HG03354 (cell line): ENCODE measurements around the gene ACTL9.

Source experiments
- ATAC-seq: cut with Tn5 transposase; IDR thresholded peaks from one replicate; pipeline ENCODE4 v1.9.1; 2021; ENCODE audit warnings: mild to moderate bottlenecking; ENCODE audit not compliant: unreplicated experiment, poor library complexity, severe bottlenecking

ACTL9 gene

DNA sequence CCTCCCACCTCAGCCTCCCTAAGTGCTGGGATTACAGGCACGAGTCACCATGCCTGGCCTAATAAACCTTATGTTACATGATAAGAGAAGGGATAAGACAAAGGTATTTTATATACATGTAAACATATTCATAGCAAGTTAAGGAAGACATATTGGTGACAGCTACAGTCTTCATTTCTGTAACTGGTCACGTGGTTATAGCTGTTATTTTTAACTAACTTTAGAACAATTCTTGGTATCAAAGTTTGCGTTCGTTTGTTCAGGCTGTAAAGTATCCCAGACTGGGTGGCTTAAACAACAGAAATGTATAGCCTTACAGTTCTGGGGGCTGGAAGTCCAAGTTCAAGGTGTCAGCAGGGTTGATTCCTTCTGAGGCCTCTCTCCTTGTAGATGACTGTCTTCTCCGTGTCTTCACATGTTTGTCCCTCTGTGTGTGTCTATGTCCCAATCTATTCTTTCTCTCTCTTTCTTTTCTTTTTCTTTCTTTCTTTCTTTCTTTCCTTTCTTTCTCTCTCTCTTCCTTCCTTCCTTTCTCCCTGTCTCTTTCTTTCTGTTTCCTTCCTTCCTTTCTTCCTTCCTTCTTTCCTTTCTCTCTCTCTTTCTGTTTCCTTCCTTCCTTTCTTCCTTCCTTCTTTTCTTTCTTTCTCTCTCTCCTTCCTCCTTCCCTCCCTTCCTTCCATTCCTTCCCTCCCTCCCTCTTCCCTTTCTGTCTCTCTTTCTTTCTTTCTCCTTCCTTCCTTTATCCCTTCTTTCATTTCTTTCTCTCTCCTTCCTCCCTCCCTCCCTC is 7.6 kb downstream of the ACTL9 start:
- no peak for ATAC-seq

GRCh38 chr19:8688930-8689329 is 9.7 kb downstream of the ACTL9 start:
- ATAC-seq: no peak

DNA sequence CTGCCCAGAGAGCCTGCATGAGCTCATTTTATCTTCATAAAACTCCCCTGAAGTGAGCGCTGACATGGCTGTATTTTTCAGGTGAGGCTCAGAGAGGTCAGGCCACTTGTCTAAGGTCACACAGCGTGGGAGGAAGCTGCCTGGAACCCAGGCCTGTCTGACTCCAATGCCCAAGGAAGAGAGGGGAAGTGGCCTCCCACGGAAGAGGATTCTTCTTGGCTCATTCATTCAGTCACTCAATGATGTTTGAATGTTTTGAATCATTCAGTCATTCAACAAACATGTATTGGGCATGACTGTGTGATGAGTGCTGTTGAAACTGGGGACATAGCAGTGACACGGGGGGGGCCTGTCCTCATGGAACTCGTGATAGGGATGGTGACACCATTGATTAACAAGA is 12.0 kb downstream of the ACTL9 start:
- no peak for ATAC-seq

DNA sequence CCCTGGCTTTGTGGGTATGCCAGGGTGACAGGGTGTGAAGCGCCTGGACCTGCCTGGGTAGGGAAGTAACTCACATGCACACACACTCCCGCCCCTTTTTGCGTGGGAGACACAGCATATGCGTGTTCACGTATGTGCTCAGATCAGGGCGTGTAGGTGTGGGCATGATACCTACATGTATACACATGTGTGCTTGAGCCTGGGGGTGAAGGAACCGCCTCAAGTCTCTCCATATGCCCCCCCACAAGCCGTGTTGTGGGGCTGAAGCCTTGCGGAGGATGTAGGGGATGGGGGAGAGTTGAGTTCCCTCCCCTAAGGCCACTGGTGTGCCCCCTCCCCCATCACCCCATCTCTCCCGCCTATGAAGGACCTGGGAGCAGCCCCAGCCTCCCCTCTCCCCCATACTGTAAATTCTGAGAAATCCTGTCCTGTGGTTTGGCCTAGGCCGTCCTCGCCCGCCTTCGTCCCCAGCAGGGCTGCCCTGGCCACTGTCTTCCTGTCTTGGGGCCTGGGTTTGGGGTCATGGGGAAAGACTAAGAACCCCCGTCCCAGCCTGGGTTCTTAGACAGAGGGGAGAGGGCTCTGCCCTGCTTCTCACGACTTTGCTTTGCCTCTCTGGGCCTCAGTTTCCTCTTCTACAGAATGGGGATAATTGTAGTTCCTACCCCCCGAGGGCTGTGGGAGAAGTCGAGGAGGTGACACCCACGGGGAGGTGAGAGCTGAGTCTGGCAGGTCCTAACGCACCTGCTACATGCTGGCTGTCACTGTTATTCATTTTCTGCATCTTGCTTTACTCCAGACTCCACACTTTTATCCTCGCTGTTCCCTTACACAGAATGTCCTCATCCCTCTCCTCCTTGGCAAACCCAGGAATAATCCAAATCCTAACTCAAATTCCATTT is 14.3 kb downstream of the ACTL9 start:
- ATAC-seq: no peak

- no peak for ATAC-seq
These were observed 15.7 kb downstream of the ACTL9 start for GRCh38 chr19:8682931-8683330.

GRCh38 chr19:8682472-8682871 is 16.1 kb downstream of the ACTL9 start:
- ATAC-seq: no peak

- ATAC-seq: no peak
These were observed 17.1 kb downstream of the ACTL9 start for GRCh38 chr19:8681345-8682029.

- no peak for ATAC-seq
These were observed 17.8 kb downstream of the ACTL9 start for GRCh38 chr19:8680676-8681344.

DNA sequence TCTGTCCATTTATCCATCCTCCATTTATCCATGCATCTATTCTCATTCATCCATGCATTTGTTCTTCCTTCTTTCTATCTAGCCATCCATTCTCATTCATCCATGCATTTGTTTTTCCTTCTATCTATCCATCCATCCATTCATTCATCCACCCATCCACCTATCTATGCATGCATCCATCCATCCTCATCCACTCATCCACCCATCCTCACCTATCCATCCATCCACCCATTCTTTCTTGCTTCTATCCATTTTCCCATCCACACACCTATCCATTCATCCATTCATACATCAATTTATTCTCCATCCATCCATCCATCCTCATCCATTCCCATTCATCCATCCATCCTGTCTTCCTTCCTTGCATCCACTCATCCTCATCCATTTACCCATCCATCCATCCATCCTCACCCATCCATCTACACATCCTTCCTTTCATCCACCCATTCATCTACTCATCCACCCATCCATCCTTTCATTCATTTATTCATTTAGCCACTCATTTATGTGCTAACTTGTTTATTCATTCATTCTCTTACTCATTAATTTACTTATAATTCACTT is 20.3 kb downstream of the ACTL9 start:
- ATAC-seq: no peak

GRCh38 chr19:8675066-8675465 is 23.5 kb downstream of the ACTL9 start:
- no peak for ATAC-seq

- no peak for ATAC-seq
These were observed 25.2 kb downstream of the ACTL9 start for GRCh38 chr19:8673276-8673891.

DNA sequence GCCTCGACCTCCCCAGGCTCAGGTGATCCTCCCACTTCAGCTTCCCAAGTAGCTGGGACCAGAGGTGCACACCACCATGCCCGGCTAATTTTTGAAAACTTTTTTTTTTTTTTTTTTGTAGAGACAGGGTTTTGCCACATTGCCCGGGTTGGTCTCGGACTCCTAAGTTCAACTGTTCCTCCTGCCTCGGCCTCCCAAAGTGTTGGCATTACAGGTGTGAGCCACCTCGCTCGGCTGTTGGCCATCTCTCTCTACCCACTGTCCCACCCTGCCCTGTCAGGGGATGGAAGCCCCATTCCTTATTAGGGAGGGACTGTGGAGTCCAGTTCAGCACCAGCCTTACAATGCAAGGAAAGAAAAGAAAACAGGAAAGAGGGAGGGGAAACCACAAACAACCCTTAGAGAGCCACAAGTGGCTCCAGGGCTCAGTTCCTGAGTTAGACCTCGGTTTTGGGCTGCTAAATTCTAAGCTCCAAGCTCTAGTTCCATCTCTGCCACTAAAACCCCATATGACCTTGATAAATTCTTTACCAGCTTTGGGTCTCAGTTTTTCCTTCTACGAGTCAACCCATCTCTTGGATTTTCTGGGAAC is 31.7 kb downstream of the ACTL9 start:
- no peak for ATAC-seq

DNA sequence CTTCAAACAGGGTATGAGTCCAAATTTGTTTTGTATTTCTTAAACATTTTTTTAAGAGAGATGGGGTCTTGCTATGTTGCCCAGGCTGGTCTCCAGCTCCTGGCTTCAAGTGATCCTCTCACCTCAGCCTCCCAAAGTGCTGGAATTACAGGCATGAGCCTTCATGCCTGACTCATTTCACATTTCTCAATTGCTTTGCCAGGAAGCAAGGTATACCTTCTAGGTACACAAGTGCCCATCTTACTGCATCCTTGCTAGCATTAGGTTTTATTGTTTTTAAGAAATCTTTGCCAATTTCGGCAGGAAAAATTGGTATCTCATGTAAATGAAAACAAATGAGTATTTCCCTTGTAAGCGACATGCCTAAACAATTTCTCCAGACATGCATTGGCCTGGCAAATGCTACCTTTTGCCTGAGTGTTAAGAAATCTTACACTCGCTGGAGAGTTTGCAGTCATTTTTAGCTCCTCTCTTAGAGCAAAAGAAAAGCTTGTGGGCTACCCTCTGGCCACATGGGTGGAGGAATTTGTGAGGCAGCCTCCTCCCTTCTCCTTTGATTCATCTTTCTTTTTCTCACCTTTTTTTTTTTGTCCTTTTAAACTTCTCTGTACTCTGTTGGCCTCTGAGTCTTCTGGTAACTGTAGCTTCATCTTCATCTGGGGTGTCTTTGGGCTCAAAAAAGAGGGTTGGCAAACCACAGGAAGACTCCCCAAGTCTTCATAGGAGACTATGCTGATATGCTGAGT is 33.0 kb downstream of the ACTL9 start:
- ATAC-seq: no peak

DNA sequence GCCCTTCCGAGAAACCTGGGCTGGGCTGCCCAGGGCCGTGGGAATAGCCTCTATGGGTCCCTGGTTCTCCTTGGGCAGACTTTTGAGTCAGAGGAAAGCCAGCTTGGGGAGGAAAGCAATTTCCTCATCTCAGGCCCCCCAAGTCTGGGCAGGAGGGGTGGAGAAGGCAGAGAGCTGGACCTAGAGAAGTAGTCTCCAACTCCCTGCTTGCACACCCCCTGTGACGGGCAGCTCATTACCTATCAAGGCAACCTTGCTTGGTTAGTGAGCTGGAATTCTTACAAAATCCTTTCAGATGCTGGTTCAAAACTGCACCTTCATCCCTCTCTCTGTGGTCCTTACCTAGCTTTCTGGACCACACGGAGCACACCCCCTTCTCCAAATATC is 33.9 kb downstream of the ACTL9 start:
- ATAC-seq: no peak

DNA sequence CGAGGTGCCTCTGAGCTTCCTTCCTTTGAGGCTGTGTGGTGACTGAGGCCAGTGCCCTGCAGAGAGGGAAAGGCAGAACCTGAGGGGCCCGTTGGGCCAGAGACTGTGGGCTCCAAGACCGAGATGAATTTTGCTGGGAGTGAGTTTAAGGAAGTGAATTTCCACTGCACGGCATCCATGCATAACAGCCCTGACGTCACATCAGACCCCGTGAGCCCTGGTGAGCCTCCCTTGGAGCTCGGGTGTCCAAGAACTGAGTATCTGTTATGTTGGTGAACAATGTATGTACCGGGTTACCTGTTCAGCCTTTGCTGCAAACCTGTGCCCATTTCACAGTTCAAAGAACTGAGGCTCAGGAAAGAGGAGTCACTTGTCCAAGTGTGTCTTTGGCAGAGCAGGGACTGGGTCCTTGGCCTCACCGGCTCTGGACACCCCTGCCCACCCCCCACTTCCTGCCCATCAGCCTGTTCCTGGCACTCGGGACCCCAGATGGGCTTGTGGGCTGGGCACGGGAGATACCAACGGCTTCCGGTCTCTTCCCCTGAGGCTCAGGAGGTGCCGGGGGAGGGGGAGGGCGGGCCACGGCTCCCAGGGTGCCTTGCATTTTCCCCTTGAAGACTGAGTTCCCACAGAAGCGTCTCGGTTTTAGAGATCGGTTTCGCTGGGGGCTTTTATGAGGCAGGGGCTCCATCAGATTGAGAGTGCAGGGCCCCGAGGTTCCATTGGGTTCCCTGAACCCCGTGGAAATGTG is 34.5 kb downstream of the ACTL9 start:
- ATAC-seq: no peak

- ATAC-seq: no peak
These were observed 36.3 kb downstream of the ACTL9 start for GRCh38 chr19:8662263-8662662.

DNA sequence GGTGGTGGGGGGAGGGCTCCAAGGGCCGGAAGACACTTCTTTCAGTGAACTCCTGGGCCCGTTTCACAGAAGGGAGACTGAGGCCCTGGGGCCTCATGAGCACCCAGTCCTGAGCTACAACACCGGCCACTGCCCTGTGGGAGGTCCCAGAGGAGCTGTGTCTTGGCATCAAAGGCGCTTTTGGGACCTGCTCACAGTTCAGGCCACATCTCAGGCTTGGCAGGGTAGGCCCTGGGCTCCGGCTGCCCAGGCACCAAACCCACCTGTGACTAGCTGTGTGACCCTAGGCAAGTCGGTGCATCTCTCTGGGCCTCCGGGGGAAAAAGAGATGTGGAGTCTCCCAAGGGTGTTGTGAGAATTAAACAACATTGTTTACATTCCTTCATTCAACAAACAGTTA is 38.7 kb downstream of the ACTL9 start:
- ATAC-seq: no peak

DNA sequence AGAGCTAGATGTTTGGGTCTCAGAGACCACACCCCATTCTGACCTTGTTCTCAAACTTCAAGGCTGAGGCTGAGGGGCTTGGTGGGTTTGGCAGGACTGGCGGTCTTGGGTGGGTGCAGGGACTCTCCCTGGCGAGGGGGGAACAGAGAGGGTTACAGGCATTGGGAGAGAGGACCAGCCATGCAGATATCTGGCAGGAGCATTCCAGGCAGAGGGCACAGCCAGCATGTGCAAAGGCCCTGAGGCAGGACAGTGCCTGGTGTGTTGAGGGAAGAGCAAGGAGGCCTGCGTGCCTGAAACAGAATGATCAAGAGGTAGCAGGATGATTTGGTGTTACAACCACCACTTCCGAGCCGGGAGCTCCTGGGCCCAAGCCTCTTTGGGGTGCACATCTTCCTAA is 40.7 kb downstream of the ACTL9 start:
- no peak for ATAC-seq
